ENCODE data around the gene LAMA1.

The LAMA1 gene

DNA sequence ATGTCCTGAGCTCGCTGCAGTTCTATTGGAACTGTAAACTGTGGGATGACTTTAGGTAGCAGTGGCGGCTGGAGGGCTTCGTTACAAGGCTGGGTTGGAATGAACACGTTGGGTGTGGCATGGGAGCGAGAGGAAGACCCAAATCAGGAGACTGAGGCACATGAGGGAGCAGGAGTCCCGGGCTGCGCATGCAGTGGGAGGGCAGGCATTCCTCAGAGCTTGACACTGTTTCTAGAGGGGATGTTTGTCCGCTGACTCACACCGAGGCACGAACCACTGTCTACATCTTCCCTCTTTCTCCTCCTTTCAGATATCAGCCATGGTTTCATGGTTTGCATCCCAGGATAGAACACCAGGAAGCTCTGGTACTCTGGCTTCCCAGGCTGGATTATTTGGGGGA lies 40.6 kb upstream of the LAMA1 start:
- Histone ChIP-seq H3K27me3 (ENCODE audit: insufficient read depth, low read length, poor library complexity, severe bottlenecking) (no peaks in the 10 kb centered on the region), H3K36me3 (ENCODE audit: insufficient read depth, low read length) (no peaks in the 10 kb centered on the region), H3K9me3 (ENCODE audit: insufficient read depth, low read depth, low read length) (no peaks in the 10 kb centered on the region), H4K20me1 (ENCODE audit: insufficient read depth, low read length, poor library complexity, severe bottlenecking) (no peaks in the 10 kb centered on the region), H3K79me2 (ENCODE audit: insufficient read depth, low read length) (no peaks in the 10 kb centered on the region), H3F3A (ENCODE audit: low read depth) (no peaks in the 10 kb centered on the region), H3K9ac (ENCODE audit: low read depth, low read length, poor library complexity, severe bottlenecking) (no peak overlapping the region), H3K4me1 (ENCODE audit: insufficient read depth, low read length, poor library complexity, severe bottlenecking) (no peaks in the 10 kb centered on the region), H2AFZ (ENCODE audit: low read length) (no peak overlapping the region), H3K9me2 (replicated peaks; ENCODE audit: low read depth, low read length) (no peaks in the 10 kb centered on the region), H3K4me2 (ENCODE audit: low read depth, low read length, poor library complexity, severe bottlenecking) (no peak overlapping the region), H3K4me3 (ENCODE audit: low read length, poor library complexity, severe bottlenecking) (no peak overlapping the region)
- TF ChIP-seq EZH2phosphoT487 (IDR thresholded peaks at IDR 0.05; ENCODE audit: borderline replicate concordance), result no peak
- TF ChIP-seq, protein P1, sequence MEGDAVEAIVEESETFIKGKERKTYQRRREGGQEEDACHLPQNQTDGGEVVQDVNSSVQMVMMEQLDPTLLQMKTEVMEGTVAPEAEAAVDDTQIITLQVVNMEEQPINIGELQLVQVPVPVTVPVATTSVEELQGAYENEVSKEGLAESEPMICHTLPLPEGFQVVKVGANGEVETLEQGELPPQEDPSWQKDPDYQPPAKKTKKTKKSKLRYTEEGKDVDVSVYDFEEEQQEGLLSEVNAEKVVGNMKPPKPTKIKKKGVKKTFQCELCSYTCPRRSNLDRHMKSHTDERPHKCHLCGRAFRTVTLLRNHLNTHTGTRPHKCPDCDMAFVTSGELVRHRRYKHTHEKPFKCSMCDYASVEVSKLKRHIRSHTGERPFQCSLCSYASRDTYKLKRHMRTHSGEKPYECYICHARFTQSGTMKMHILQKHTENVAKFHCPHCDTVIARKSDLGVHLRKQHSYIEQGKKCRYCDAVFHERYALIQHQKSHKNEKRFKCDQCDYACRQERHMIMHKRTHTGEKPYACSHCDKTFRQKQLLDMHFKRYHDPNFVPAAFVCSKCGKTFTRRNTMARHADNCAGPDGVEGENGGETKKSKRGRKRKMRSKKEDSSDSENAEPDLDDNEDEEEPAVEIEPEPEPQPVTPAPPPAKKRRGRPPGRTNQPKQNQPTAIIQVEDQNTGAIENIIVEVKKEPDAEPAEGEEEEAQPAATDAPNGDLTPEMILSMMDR (conservative IDR thresholded peaks at IDR 0.05; ENCODE audit: low read length), result no peak

DNA sequence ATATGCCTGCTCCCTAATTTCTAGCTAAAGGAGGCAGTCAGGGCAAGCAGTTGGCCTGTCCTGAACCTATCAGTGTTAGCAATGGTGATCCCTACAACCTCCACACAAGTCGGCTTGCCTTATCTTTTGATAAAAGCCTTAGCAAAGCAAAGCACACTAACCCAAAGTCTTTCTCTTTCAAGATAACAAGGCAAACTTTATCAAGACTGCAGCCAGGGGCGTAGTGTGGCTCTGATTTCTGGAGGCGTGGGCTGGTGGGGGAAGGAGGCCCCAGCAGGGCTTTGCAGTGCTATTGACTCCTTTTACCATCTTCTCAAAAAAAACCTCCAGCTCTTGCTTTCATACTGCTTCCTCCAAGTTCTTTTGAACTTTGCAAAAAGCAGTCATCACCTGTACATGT lies 40.2 kb upstream of the LAMA1 start:
- no peaks in the 10 kb centered on the region for H3K36me3 ChIP-seq (ENCODE audit: insufficient read depth, low read length)
- TF ChIP-seq EZH2phosphoT487 (IDR thresholded peaks at IDR 0.05; ENCODE audit: borderline replicate concordance), result no peak
- TF ChIP-seq, protein P1 (conservative IDR thresholded peaks at IDR 0.05; ENCODE audit: low read length), result no peak
- no peak overlapping the region for H3K4me3 ChIP-seq (ENCODE audit: low read length, poor library complexity, severe bottlenecking)
- H3F3A ChIP-seq (ENCODE audit: low read depth), result no peaks in the 10 kb centered on the region
- H3K9me2 ChIP-seq (replicated peaks; ENCODE audit: low read depth, low read length), result no peaks in the 10 kb centered on the region
- H3K9me3 ChIP-seq (ENCODE audit: insufficient read depth, low read depth, low read length), result no peaks in the 10 kb centered on the region
- no peaks in the 10 kb centered on the region for H3K4me1 ChIP-seq (ENCODE audit: insufficient read depth, low read length, poor library complexity, severe bottlenecking)
- H3K79me2 ChIP-seq (ENCODE audit: insufficient read depth, low read length), result no peaks in the 10 kb centered on the region
- no peak overlapping the region for H3K9ac ChIP-seq (ENCODE audit: low read depth, low read length, poor library complexity, severe bottlenecking)
- no peaks in the 10 kb centered on the region for H3K27me3 ChIP-seq (ENCODE audit: insufficient read depth, low read length, poor library complexity, severe bottlenecking)
- no peak overlapping the region for H3K4me2 ChIP-seq (ENCODE audit: low read depth, low read length, poor library complexity, severe bottlenecking)
- H2AFZ ChIP-seq (ENCODE audit: low read length), result no peak overlapping the region
- H4K20me1 ChIP-seq (ENCODE audit: insufficient read depth, low read length, poor library complexity, severe bottlenecking), result no peaks in the 10 kb centered on the region

DNA sequence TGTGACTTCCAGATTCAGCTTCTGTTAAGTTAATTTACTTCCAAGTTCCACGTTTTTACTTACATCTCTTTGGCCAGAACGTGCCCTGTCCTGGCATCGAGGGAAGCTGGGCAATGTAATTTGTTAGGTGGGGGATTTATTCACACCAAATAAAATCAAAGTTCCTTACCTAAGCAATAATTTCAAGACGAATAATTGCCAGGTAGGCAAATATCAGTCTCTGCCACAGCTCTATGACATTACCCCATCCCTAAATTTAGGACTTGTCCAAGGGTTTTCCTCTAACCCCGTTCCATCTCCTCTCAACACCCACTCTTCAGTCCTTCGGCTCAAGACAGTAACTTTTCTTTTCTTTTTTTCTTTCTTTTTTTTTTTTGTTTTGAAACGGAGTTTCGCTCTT lies 38.3 kb upstream of the LAMA1 start:
- Histone ChIP-seq H4K20me1 (ENCODE audit: insufficient read depth, low read length, poor library complexity, severe bottlenecking) (no peaks in the 10 kb centered on the region), H3K9ac (ENCODE audit: low read depth, low read length, poor library complexity, severe bottlenecking) (no peak overlapping the region), H3K9me2 (replicated peaks; ENCODE audit: low read depth, low read length) (no peaks in the 10 kb centered on the region), H3F3A (ENCODE audit: low read depth) (no peaks in the 10 kb centered on the region), H2AFZ (ENCODE audit: low read length) (no peak overlapping the region), H3K4me1 (ENCODE audit: insufficient read depth, low read length, poor library complexity, severe bottlenecking) (no peaks in the 10 kb centered on the region), H3K79me2 (ENCODE audit: insufficient read depth, low read length) (no peaks in the 10 kb centered on the region), H3K4me3 (ENCODE audit: low read length, poor library complexity, severe bottlenecking) (no peak overlapping the region), H3K36me3 (ENCODE audit: insufficient read depth, low read length) (no peaks in the 10 kb centered on the region), H3K9me3 (ENCODE audit: insufficient read depth, low read depth, low read length) (no peaks in the 10 kb centered on the region), H3K27me3 (ENCODE audit: insufficient read depth, low read length, poor library complexity, severe bottlenecking) (no peaks in the 10 kb centered on the region), H3K4me2 (ENCODE audit: low read depth, low read length, poor library complexity, severe bottlenecking) (no peak overlapping the region)
- TF ChIP-seq EZH2phosphoT487 (IDR thresholded peaks at IDR 0.05; ENCODE audit: borderline replicate concordance), result no peak
- TF ChIP-seq, protein P1 (conservative IDR thresholded peaks at IDR 0.05; ENCODE audit: low read length), result no peak

All from Loucy (cell line).